ENCODE results near the gene MED9. TPM values are rescaled to one million over a fixed set of nuclear protein-coding genes. Genes with fewer than 3 reads are reported as not detected.

MED9 gene
- total and polyA plus RNA-seq, 2 of the 8 experiments (the other 6 are each of a cell fraction or from before 2014, with no cell fraction given) = 15.8 to 19.7 TPM

GRCh38 chr17:17508019-17508535 is 31.3 kb downstream of the MED9 start:
- Histone ChIP-seq H3K4me3 (ENCODE audit: extremely low read depth in 1 of 4, insufficient read depth in 2 of 4, low read depth in 3 of 4, low read length in 4 of 4) (no peak overlapping the region), H3K4me2 (ENCODE audit: insufficient read depth in 1 of 2, low read depth in 2 of 2, low read length in 2 of 2) (no peak overlapping the region), H3K79me2 (ENCODE audit: control insufficient read depth in 1 of 2, insufficient read depth in 2 of 2, low read length in 2 of 2) (no peaks in the 10 kb centered on the region), H2BK20ac (ENCODE audit: low read length) (no peak overlapping the region), H4K20me1 (replicated peaks in 1 of 2; ENCODE audit: control insufficient read depth in 1 of 2, insufficient read depth in 2 of 2, low read length in 2 of 2) (peaks cover 0 to 2% of the 10 kb centered on the region in 2 experiments), H2BK120ac (replicated peaks; ENCODE audit: low read depth, low read length) (no peak overlapping the region), H3K9me3 (ENCODE audit: insufficient read depth in 2 of 2, low read depth in 1 of 2, low read length in 1 of 2) (no peaks in the 10 kb centered on the region), H4K5ac (ENCODE audit: insufficient read length, low read depth, low read length) (no peak overlapping the region), H4K8ac (ENCODE audit: extremely low read depth, insufficient read depth, low read length) (no peak overlapping the region), H3K4me1 (replicated peaks in 1 of 4; ENCODE audit: control insufficient read depth in 3 of 4, insufficient read depth in 4 of 4, low read length in 3 of 4) (peaks cover 0 to 2% (median 0%) of the 10 kb centered on the region in 4 experiments; a peak in 1 of 7 replicates), H2AK5ac (ENCODE audit: low read depth, low read length) (no peak overlapping the region), H2BK12ac (ENCODE audit: low read depth, low read length) (no peak overlapping the region), H3K23ac (ENCODE audit: insufficient read length) (no peak overlapping the region), H3K18ac (ENCODE audit: extremely low read depth, low read length) (no peak overlapping the region), H3K79me1 (ENCODE audit: low read depth, low read length) (no peaks in the 10 kb centered on the region), H2AFZ (ENCODE audit: low read length) (no peak overlapping the region), H4K91ac (replicated peaks; ENCODE audit: insufficient read length, low read length) (no peak overlapping the region), H3K23me2 (ENCODE audit: low read depth, low read length) (no peaks in the 10 kb centered on the region), H3K4ac (replicated peaks; ENCODE audit: insufficient read length, low read depth, low read length) (no peak overlapping the region), H2BK5ac (ENCODE audit: low read depth, low read length) (no peak overlapping the region), H3K14ac (ENCODE audit: insufficient read length) (no peak overlapping the region), H3K36me3 (ENCODE audit: control insufficient read depth in 2 of 4, insufficient read depth in 4 of 4, low read length in 3 of 4) (no peaks in the 10 kb centered on the region), H2BK15ac (ENCODE audit: low read length) (no peak overlapping the region), H3K9ac (replicated peaks in 1 of 4; ENCODE audit: extremely low read depth in 1 of 4, low read depth in 3 of 4, low read length in 3 of 4) (no peak overlapping the region), H3K27me3 (replicated peaks in 1 of 4; ENCODE audit: control insufficient read depth in 3 of 4, extremely low read depth in 1 of 4, insufficient read depth in 3 of 4, low read length in 3 of 4) (no peaks in the 10 kb centered on the region; a peak in 1 of 7 replicates), H3K27ac (ENCODE audit: low read depth, low read length) (no peak overlapping the region), H3K56ac (replicated peaks; ENCODE audit: insufficient read length, low read depth, low read length) (no peak overlapping the region)
- FAIRE-seq (no peak), DNase-seq (ENCODE audit: low read depth in 1 of 2, low spot score in 2 of 2) (no peak)
- TF ChIP-seq JUN (IDR thresholded peaks at IDR 0.05; ENCODE audit: low read depth, low read length) (no peak), SIN3A (conservative IDR thresholded peaks at IDR 0.05 in 1 of 2, IDR thresholded peaks at IDR 0.05 in 1 of 2; ENCODE audit: low read depth in 1 of 2, low read length in 2 of 2) (no peak), CBX5 (IDR thresholded peaks at IDR 0.05; ENCODE audit: low read depth, low read length) (no peak), HDAC6 (IDR thresholded peaks at IDR 0.05; ENCODE audit: low read depth, low read length) (no peak), PHF8 (conservative IDR thresholded peaks at IDR 0.05; ENCODE audit: low read depth, low read length) (no peak), RAD21 (IDR thresholded peaks at IDR 0.05 in 1 of 2, conservative IDR thresholded peaks at IDR 0.05 in 1 of 2; ENCODE audit: low read depth in 2 of 2, low read length in 2 of 2) (no peak), RXRA (IDR thresholded peaks at IDR 0.05; ENCODE audit: insufficient read depth, low read depth, low read length) (no peak), ZNF274 (IDR thresholded peaks at IDR 0.05; ENCODE audit: borderline replicate concordance, extremely low read depth, low read length) (no peak), SRF (IDR thresholded peaks at IDR 0.05; ENCODE audit: low read depth, low read length) (no peak), FOSL1 (IDR thresholded peaks at IDR 0.05; ENCODE audit: insufficient read depth, low read depth, low read length) (no peak), ATF3 (IDR thresholded peaks at IDR 0.05; ENCODE audit: insufficient read depth, low read depth, low read length) (no peak), TAF1 (IDR thresholded peaks at IDR 0.05; ENCODE audit: low read depth, low read length) (no peak)
- ChIA-PET POLR2A (ENCODE audit: partially characterized antibody) (no interaction called here), CTCF (ENCODE audit: partially characterized antibody) (interaction anchor here (1.0 to 5.1 kb wide), 4 partner anchors 11 to 153 kb away, joined by 5 to 40 read pairs (median 25); partner anchors contain the start of gene RASD1)
- 90% methylated on average over 9 of the region's 11 CpGs; no CpG with 5 or more reads in 1 of the 2 experiments for WGBS, 2 experiments (ENCODE audit: extremely low coverage in 1 of 2, insufficient coverage in 1 of 2, insufficient read length in 1 of 2, insufficient replicate concordance in 2 of 2, low coverage in 1 of 2, low lambda C conversion rate in 2 of 2, missing lambda C conversion rate in 1 of 2)
